HG03565 (cell line): ENCODE data around the gene MAP3K2.

Experiments
- ATAC-seq: cut with Tn5 transposase; IDR thresholded peaks from one replicate; pipeline ENCODE4 v1.9.1; 2021; ENCODE audit warnings: mild to moderate bottlenecking, moderate library complexity; ENCODE audit not compliant: unreplicated experiment

The MAP3K2 gene

GRCh38 chr2:127308586-127309138 is 79.1 kb downstream of the MAP3K2 start:
- ATAC-seq: no peak

GRCh38 chr2:127305990-127306585 is 81.7 kb downstream of the MAP3K2 start:
- no peak for ATAC-seq

- no peak for ATAC-seq
Measured at GRCh38 chr2:127302168-127302567, 85.6 kb downstream of the MAP3K2 start.

- peak; percentile 97 for ATAC-seq
Measured at GRCh38 chr2:127293748-127294562, 93.8 kb downstream of the MAP3K2 start, which contains the start of gene ERCC3. TSS of gene ERCC3 (minus strand) at chr2:127294144. CDS start at chr2:127294081, 63 bp downstream.

- peak; percentile 6 for ATAC-seq
Measured at GRCh38 chr2:127293386-127293747, 94.4 kb downstream of the MAP3K2 start.

GRCh38 chr2:127288274-127288673 is 99.5 kb downstream of the MAP3K2 start:
- ATAC-seq: no peak

GRCh38 chr2:127283275-127283674 is 104.5 kb downstream of the MAP3K2 start:
- ATAC-seq: no peak

GRCh38 chr2:127280693-127281092 is 107.1 kb downstream of the MAP3K2 start:
- ATAC-seq: no peak

- ATAC-seq: no peak
Measured at GRCh38 chr2:127279781-127280180, 108.0 kb downstream of the MAP3K2 start.

- ATAC-seq: no peak
Measured at GRCh38 chr2:127278959-127279358, 108.8 kb downstream of the MAP3K2 start.

- ATAC-seq: peak; percentile 70
Measured at GRCh38 chr2:127277028-127277427, 110.7 kb downstream of the MAP3K2 start.

- ATAC-seq: no peak
Measured at GRCh38 chr2:127275789-127276188, 112.0 kb downstream of the MAP3K2 start.

- no peak for ATAC-seq
Measured at GRCh38 chr2:127275356-127275755, 112.4 kb downstream of the MAP3K2 start.

GRCh38 chr2:127270663-127271062 is 117.1 kb downstream of the MAP3K2 start:
- ATAC-seq: no peak

GRCh38 chr2:127261804-127262406 is 125.9 kb downstream of the MAP3K2 start:
- no peak for ATAC-seq

GRCh38 chr2:127259355-127259754 is 128.4 kb downstream of the MAP3K2 start:
- ATAC-seq: no peak

GRCh38 chr2:127256866-127257265 is 130.9 kb downstream of the MAP3K2 start:
- ATAC-seq: no peak

GRCh38 chr2:127256381-127256780 is 131.4 kb downstream of the MAP3K2 start:
- no peak for ATAC-seq

- ATAC-seq: no peak
Measured at GRCh38 chr2:127255721-127256120, 132.1 kb downstream of the MAP3K2 start.

GRCh38 chr2:127255146-127255545 is 132.6 kb downstream of the MAP3K2 start:
- no peak for ATAC-seq

- ATAC-seq: no peak
Measured at GRCh38 chr2:127254386-127254981, 133.3 kb downstream of the MAP3K2 start.
